Memory B cell (primary cell): Measurements from ENCODE around the gene LSM8.
"Not testable (repeated sequence)": the region's sequence is repeated elsewhere in the genome, so short reads cannot be mapped to it uniquely, and the experiment has no call there.

Experiments used
- ATAC-seq: fragments of 150-1000 bp; cut with Tn5 transposase; 2 replicates; pipeline ENCODE4 v1.10.0; 2021; ENCODE audit warnings: low read depth, mild to moderate bottlenecking, moderate library complexity
- DNase-seq, 2 donors: peaks; one replicate each; pipeline ENCODE4 v3.0.0; 2022; ENCODE audit warnings: low spot score in 2 of 2
- H3K27ac Mint-ChIP-seq: one replicate; pipeline ENCODE4 v1.8.0; 2022; ENCODE audit warnings: mild to moderate bottlenecking, moderate library complexity, mixed read lengths
- H3K27me3 Mint-ChIP-seq: one replicate; pipeline ENCODE4 v1.8.0; 2022; ENCODE audit warnings: mixed read lengths
- H3K36me3 Mint-ChIP-seq: one replicate; pipeline ENCODE4 v1.8.0; 2022; ENCODE audit warnings: mild to moderate bottlenecking, mixed read lengths
- H3K4me1 Mint-ChIP-seq: one replicate; pipeline ENCODE4 v1.8.0; 2022; ENCODE audit warnings: mixed read lengths
- H3K4me3 Mint-ChIP-seq: one replicate; pipeline ENCODE4 v1.8.0; 2022; ENCODE audit warnings: mild to moderate bottlenecking, moderate library complexity, mixed read lengths
- H3K9me3 Mint-ChIP-seq: one replicate; pipeline ENCODE4 v1.8.0; 2022; ENCODE audit warnings: mixed read lengths

LSM8 gene

GRCh38 chr7:118183786-118184564 lies at the start of gene LSM8:
TSS of gene LSM8 (plus strand) at chr7:118184164. CDS start at chr7:118184224, 60 bp downstream.
- peaks cover 25% of the 10 kb centered on the region for H3K4me1 Mint-ChIP-seq
- ATAC-seq (peak; percentile 95), DNase-seq (peak; percentile 86 to 98)
- no peaks in the 10 kb centered on the region for H3K9me3 Mint-ChIP-seq
- no peaks in the 10 kb centered on the region for H3K27me3 Mint-ChIP-seq
- peaks cover 6% of the 10 kb centered on the region for H3K36me3 Mint-ChIP-seq
- H3K27ac Mint-ChIP-seq, result peak within 1 kb of the TSS; percentile 99
- peak within 1 kb of the TSS; percentile 95 for H3K4me3 Mint-ChIP-seq

- H3K27me3 Mint-ChIP-seq, H3K4me1 Mint-ChIP-seq, H3K9me3 Mint-ChIP-seq, H3K36me3 Mint-ChIP-seq, H3K27ac Mint-ChIP-seq, H3K4me3 Mint-ChIP-seq, DNase-seq, ATAC-seq: not testable (repeated sequence)
Observed at GRCh38 chr7:118134420-118134819, 49.5 kb upstream of the LSM8 start.

- Mint-ChIP-seq H3K27me3 (peaks cover 1% of the 10 kb centered on the region), H3K4me3 (no peak overlapping the region), H3K9me3 (no peaks in the 10 kb centered on the region), H3K4me1 (peaks cover 5% of the 10 kb centered on the region), H3K36me3 (no peaks in the 10 kb centered on the region), H3K27ac (no peak overlapping the region)
- ATAC-seq, result no peak
- DNase-seq, result no peak
Observed at GRCh38 chr7:118140468-118140867, 43.5 kb upstream of the LSM8 start.

GRCh38 chr7:118142012-118142411 lies 42.0 kb upstream of the LSM8 start:
- no peaks in the 10 kb centered on the region for H3K36me3 Mint-ChIP-seq

GRCh38 chr7:118148930-118149329 lies 35.0 kb upstream of the LSM8 start:
- H3K27ac Mint-ChIP-seq, result no peak overlapping the region
- H3K36me3 Mint-ChIP-seq, result no peaks in the 10 kb centered on the region
- H3K9me3 Mint-ChIP-seq, result no peaks in the 10 kb centered on the region
- no peak overlapping the region for H3K4me3 Mint-ChIP-seq
- H3K27me3 Mint-ChIP-seq, result peaks cover 3% of the 10 kb centered on the region
- ATAC-seq, result no peak
- DNase-seq, result no peak
- peaks cover 1% of the 10 kb centered on the region for H3K4me1 Mint-ChIP-seq

More at GRCh38 chr7:118142012-118142411, 42.0 kb upstream of the LSM8 start:
- DNase-seq (no peak), ATAC-seq (no peak)
- Mint-ChIP-seq H3K9me3 (no peaks in the 10 kb centered on the region), H3K4me1 (peaks cover 5% of the 10 kb centered on the region), H3K27ac (no peak overlapping the region), H3K4me3 (no peak overlapping the region), H3K27me3 (peaks cover 1% of the 10 kb centered on the region)

- Mint-ChIP-seq H3K4me1 (peaks cover 2% of the 10 kb centered on the region), H3K36me3 (no peaks in the 10 kb centered on the region), H3K27me3 (peaks cover 3% of the 10 kb centered on the region), H3K27ac (no peak overlapping the region), H3K4me3 (no peak overlapping the region), H3K9me3 (no peaks in the 10 kb centered on the region)
- ATAC-seq, result no peak
- no peak for DNase-seq
Observed at GRCh38 chr7:118149394-118149793, 34.6 kb upstream of the LSM8 start.

GRCh38 chr7:118151671-118152070 lies 32.3 kb upstream of the LSM8 start:
- DNase-seq (no peak), ATAC-seq (no peak)
- peaks cover 8% of the 10 kb centered on the region for H3K27me3 Mint-ChIP-seq
- H3K9me3 Mint-ChIP-seq, result no peaks in the 10 kb centered on the region
- no peaks in the 10 kb centered on the region for H3K36me3 Mint-ChIP-seq
- H3K4me3 Mint-ChIP-seq, result no peak overlapping the region
- H3K4me1 Mint-ChIP-seq, result peaks cover 2% of the 10 kb centered on the region
- H3K27ac Mint-ChIP-seq, result no peak overlapping the region

- no peak for ATAC-seq
Observed at GRCh38 chr7:118152149-118152548, 31.8 kb upstream of the LSM8 start.

GRCh38 chr7:118152654-118153053 lies 31.3 kb upstream of the LSM8 start:
- peaks cover 2% of the 10 kb centered on the region for H3K4me1 Mint-ChIP-seq
- no peak for DNase-seq
- no peaks in the 10 kb centered on the region for H3K9me3 Mint-ChIP-seq
- H3K27ac Mint-ChIP-seq, result no peak overlapping the region
- no peak for ATAC-seq
- peaks cover 8% of the 10 kb centered on the region for H3K27me3 Mint-ChIP-seq
- no peaks in the 10 kb centered on the region for H3K36me3 Mint-ChIP-seq
- H3K4me3 Mint-ChIP-seq, result no peak overlapping the region

More at GRCh38 chr7:118152149-118152548, 31.8 kb upstream of the LSM8 start:
- Mint-ChIP-seq H3K27me3 (peaks cover 8% of the 10 kb centered on the region), H3K36me3 (no peaks in the 10 kb centered on the region), H3K9me3 (no peaks in the 10 kb centered on the region), H3K4me1 (peaks cover 2% of the 10 kb centered on the region), H3K4me3 (no peak overlapping the region), H3K27ac (no peak overlapping the region)
- no peak for DNase-seq

- H3K27me3 Mint-ChIP-seq, result peaks cover 8% of the 10 kb centered on the region
- no peak overlapping the region for H3K27ac Mint-ChIP-seq
- peak; percentile 14 for DNase-seq
- no peak overlapping the region for H3K4me3 Mint-ChIP-seq
- peaks cover 3% of the 10 kb centered on the region for H3K9me3 Mint-ChIP-seq
- no peak for ATAC-seq
- peaks cover 2% of the 10 kb centered on the region for H3K36me3 Mint-ChIP-seq
- peaks cover 2% of the 10 kb centered on the region for H3K4me1 Mint-ChIP-seq
Observed at GRCh38 chr7:118153551-118154177, 30.3 kb upstream of the LSM8 start.

- Mint-ChIP-seq H3K4me3 (no peak overlapping the region), H3K9me3 (peaks cover 5% of the 10 kb centered on the region), H3K27me3 (peaks cover 5% of the 10 kb centered on the region), H3K27ac (no peak overlapping the region), H3K36me3 (peaks cover 2% of the 10 kb centered on the region), H3K4me1 (peaks cover 2% of the 10 kb centered on the region)
- no peak for DNase-seq
- no peak for ATAC-seq
Observed at GRCh38 chr7:118158766-118159165, 25.2 kb upstream of the LSM8 start.

- H3K36me3 Mint-ChIP-seq, result peaks cover 3% of the 10 kb centered on the region
- no peak for ATAC-seq
- H3K9me3 Mint-ChIP-seq, result no peaks in the 10 kb centered on the region
- H3K27ac Mint-ChIP-seq, result no peak overlapping the region
- H3K4me1 Mint-ChIP-seq, result no peaks in the 10 kb centered on the region
- H3K27me3 Mint-ChIP-seq, result peaks cover 5% of the 10 kb centered on the region
- no peak overlapping the region for H3K4me3 Mint-ChIP-seq
- DNase-seq, result no peak
Observed at GRCh38 chr7:118169146-118169545, 14.8 kb upstream of the LSM8 start.

GRCh38 chr7:118175740-118176139 lies 8.2 kb upstream of the LSM8 start:
- Mint-ChIP-seq H3K36me3 (no peaks in the 10 kb centered on the region), H3K9me3 (no peaks in the 10 kb centered on the region), H3K4me3 (no peak overlapping the region), H3K27ac (no peak overlapping the region), H3K4me1 (peaks cover 3% of the 10 kb centered on the region), H3K27me3 (peaks cover 5% of the 10 kb centered on the region)
- DNase-seq, result no peak
- ATAC-seq, result no peak

- H3K27ac Mint-ChIP-seq, result no peak overlapping the region
- no peak overlapping the region for H3K4me3 Mint-ChIP-seq
- DNase-seq, result no peak
- H3K9me3 Mint-ChIP-seq, result no peaks in the 10 kb centered on the region
- H3K36me3 Mint-ChIP-seq, result peaks cover 3% of the 10 kb centered on the region
- peaks cover 8% of the 10 kb centered on the region for H3K4me1 Mint-ChIP-seq
- ATAC-seq, result no peak
- no peaks in the 10 kb centered on the region for H3K27me3 Mint-ChIP-seq
Observed at GRCh38 chr7:118179191-118179590, 4.8 kb upstream of the LSM8 start.
